GM18868 (cell line): ENCODE measurements around the gene RMDN2.

Source experiments
- ATAC-seq: cut with Tn5 transposase; IDR thresholded peaks from one replicate; pipeline ENCODE4 v1.9.1; 2021; ENCODE audit warnings: mild to moderate bottlenecking, moderate library complexity; ENCODE audit not compliant: unreplicated experiment

The RMDN2 gene

DNA sequence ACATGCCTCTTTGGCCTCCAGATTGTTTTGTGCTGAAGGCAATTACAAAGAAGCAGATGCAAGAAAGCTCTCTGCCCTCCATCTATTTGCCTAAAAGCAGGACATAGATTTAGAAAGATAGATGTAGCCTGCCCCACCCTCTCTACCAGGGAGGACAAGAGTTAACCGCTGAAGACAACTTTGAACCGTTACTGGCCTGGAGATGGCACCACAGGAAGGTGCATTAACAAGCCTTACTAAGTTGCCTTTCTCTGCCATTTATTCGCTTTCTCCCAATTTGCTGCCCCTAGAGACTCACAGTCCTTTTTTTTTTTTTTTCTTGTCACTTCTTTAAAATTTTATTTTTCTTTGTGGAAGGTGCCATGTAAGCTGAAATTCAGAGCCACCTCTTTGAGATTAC, 28.8 kb upstream of the RMDN2 start:
- no peak for ATAC-seq

DNA sequence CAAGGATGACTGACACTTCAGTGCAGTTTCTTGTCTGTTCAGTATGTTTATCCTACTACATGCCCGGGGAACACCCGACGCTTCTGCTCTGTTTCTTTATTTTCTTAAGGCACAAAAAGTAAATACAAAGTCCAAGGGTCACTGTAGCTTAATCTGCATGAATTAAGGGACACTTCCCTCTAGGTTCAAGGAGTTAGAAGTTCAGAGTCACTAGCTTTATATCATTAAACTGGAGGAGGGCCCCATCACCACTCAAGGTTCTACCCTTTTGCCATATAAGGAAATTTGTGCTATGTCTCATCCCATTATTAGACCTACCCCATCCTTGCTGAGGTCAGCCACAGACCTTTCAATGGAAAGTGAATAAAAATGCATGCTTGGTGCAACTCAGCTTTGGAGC, 27.6 kb upstream of the RMDN2 start:
- ATAC-seq: no peak

DNA sequence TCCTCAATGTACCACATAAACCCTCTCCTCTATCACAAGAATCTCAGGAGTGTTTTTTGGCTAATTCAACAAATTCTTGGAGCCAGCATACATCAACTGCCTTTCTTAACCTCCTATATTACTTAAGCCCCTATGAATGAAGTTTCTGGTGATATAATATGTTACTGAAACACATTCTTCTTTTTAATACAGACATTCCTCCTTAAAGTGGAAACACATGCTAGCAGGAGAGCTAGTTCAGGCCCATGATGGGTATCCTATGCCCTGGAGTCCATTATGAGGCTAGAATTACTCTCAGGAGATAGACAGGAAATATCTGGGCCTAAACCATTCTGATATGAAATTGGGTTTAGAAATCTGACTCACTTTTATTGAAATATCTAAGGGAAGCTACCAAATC, 26.6 kb upstream of the RMDN2 start:
- ATAC-seq: no peak

DNA sequence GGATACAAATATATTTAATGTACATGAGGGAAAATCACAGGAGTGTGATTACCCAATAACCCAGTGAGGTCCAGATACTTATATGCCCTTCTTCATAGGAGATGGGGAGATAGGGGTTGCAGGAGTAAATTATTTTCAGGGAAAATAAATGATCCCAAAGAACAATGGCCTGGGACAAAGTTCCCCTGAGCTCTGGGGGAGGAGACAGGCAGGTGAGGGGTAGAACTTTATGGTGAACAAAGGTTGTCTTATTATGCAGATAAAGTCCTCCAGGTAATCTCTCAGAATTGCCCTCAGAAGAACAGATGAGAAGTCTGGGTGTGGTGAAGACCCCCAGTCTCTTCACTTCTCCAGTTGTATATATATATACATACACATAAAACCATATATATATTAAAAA, 22.1 kb upstream of the RMDN2 start:
- no peak for ATAC-seq

DNA sequence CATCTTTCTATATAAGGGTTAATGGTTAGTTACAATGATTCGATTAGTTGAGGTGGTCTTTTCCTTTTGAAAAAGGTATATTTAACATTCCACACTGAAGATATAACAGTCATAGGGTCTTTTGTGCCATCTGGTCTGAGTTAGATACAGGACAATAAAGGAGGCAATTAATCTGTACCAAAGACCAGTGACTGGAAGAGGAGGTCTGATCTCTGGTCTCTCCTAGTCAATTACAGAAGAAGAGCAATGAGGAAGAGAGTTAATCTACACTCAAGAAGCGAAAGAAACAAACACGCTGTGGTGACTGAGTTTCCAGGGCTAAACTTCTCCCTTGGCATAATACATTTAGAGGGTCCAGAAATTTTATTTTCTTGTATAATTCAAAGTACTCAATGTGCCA, 20.7 kb upstream of the RMDN2 start:
- ATAC-seq: no peak

DNA sequence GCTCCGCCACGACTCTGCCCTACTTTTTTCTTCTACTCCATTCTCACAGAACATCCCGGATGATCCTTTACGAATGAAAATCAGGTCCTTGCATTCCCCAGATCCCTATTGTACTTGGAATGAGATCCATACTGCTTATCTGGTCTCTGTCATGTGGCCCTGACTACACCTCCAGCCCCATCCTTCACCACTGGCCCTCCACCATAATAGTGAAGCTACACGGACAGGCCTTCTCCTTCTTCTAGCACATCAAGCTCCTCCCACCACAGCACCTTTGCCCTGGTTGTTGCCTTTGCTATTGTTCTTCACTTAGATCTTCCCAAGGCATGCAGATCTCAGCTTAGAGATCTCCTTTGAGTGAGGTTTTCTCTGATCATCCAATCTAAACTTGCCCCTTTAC, 20.1 kb upstream of the RMDN2 start:
- no peak for ATAC-seq

DNA sequence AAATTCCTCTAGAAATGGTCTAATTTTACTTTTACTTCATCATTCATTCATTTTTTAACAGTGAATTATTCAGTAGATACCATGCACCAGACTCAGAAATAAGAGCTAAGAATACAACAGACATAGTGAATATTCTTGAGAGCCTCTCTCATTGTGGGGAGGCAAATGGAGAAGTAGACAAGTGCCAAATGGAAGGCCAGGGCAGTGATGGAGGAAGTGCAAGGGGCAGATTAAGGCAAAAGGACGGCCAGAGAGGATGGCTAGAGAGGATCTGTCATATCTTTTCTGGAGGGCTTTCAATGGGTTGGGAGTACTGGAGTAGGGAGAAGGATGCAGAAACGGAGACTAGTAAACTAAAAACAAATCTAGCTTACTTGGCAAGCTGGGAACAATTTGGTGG, 19.0 kb upstream of the RMDN2 start:
- no peak for ATAC-seq

DNA sequence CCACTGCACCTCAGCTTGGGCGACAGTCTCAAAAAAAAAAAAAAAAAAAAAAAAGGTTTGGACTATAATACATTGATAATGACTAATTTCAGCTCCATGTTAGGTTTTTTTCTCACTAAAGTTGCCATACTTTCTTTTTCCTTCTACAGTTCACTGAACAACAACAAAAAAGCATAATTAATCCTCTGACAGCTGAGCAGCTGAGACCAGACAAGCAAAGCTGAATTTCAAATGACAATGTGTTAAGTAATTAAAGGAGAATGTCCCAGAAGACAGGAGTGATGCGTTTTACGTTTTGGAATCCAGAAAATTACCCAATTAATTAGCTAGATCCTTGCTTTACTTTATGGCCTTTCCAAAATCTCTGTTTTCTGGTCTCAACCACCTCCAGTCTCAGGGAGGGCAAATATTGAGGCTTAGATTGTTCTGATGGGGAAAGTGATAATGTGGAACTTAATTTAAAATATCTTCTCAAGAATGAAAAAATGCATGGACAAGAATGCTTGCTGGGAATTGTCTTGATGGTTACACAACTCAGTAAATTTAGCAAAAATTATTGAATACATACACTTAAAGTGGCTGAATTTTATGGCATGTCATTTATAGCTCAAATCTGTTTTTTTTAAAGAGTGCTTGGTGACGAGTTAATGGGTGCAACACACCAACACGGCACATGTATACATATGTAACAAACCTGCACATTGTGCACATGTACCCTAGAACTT, 17.4 kb upstream of the RMDN2 start:
- ATAC-seq: no peak

DNA sequence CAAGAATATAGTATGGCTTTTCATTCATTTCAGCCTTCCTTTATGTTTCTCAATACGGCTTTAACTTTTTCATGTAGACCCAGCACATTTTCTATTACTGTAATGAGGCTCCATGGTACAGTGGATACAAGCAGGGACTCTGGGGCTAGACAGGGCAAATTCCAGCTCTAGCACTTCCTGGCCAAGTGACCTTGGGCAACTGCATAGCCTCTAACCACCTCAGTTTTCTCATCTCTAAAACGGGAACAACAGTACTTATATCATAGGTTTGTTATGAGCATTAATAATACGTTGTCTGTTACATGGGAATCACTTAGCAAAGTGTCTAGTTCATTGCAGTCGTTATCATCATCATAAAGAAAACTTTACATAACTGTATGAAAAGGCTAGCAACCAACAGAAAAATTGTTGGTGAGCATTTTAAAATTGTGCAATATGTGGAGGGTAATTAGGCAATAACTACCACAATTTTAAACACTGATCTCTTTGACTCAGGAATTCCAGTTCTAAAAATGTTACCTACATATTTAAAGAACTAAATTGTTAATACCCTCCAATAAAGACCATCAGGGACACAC, 13.7 kb upstream of the RMDN2 start:
- ATAC-seq: no peak

DNA sequence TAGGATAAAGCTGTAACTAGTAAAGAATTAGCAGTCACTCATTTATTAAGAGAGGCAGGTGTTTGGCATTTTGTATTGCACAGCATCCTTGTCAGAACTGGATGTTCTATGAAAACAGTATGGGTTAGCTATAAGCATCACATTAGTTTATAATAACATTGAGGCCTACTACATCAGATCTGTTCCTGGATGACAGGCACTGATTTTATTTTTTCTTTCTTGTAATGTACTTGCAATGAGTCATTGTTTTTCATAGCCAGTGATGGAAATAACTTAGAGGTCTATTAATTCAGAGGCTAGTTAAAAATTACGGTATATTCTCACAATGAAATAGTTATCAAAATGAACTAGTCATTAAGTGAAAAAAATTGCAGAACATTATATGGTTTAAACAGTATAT, 13.0 kb upstream of the RMDN2 start:
- ATAC-seq: no peak

DNA sequence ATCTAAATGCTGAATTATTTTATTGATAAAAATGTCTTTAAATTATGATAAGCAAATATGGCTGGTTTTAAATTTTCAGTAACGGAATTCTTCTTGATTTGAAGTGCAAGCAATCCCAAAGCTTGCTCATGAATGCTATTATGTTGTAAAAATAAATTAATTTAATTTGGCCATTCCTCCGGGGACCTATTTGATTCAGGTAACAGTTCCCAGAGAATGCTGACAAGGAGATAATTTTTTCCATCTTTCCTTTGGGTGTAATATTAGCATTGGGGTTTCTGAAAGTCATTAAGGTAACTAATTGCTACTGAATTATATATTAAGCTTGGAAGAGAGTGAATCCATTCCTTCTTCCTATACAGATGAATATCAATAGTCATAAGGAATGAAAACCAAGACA, 12.5 kb upstream of the RMDN2 start:
- no peak for ATAC-seq

DNA sequence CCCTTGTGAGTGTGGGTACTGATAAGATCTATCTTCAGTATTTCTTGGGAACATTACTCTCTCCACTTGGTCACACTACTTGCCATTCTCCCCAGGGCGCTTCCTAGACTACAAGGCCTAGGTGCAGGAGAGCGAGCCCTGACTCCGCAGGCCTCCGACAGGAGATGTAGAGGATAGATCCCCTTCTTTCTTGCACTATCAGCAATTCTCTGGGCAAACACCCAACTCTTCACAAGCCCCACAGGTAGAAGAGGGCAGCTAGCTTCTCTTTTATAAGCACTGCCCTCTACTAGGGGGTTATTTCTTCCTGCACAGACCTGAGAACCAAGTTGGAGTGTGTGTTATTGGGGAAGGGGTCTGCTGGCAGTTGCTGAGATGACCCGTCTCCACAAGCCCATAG, 10.7 kb upstream of the RMDN2 start:
- no peak for ATAC-seq

DNA sequence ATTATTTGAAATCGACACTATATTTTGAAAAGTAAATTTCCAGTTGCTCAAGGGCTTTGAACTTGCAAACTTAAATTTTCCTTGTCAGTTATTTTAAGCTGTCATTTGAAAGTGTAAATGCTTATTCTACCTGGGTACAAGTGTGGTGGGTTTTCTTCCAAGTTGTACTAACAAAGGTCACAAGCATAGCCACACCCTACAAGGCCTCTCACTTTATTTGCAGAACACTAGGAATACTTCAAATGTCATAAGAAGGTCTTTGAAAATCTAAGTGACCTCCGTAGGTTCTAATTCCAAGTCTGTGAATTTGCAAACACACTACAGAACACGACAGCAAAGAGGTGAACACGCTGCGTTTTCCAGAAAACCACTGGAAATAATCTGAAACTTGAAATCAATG, 9.3 kb upstream of the RMDN2 start:
- ATAC-seq: no peak

DNA sequence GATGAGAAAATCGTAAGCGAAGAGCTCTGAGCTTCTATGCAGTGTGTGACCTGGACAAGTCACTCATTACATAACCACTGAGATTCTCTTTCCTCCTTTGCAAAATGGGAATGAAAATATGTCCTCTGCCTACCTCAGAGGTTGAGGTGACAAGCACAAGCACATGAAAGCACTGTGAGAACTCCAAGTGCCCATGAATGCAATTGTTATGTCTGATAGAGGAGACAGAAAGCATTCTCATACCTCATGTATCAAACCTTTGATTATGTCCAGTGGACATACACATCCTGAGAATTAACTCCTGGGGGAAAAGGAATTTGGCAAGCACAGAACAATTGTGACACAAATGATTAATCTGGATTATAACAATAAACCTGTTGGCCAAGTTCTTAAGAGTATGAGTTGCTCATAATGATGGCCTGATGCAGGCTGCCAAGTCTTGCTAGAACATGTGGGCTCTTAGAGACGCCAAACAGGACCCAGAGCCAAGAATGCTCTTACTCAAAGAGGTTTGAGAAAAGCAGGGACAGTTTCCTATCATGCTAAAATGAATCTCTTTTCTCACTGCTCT, 8.5 kb upstream of the RMDN2 start:
- no peak for ATAC-seq

DNA sequence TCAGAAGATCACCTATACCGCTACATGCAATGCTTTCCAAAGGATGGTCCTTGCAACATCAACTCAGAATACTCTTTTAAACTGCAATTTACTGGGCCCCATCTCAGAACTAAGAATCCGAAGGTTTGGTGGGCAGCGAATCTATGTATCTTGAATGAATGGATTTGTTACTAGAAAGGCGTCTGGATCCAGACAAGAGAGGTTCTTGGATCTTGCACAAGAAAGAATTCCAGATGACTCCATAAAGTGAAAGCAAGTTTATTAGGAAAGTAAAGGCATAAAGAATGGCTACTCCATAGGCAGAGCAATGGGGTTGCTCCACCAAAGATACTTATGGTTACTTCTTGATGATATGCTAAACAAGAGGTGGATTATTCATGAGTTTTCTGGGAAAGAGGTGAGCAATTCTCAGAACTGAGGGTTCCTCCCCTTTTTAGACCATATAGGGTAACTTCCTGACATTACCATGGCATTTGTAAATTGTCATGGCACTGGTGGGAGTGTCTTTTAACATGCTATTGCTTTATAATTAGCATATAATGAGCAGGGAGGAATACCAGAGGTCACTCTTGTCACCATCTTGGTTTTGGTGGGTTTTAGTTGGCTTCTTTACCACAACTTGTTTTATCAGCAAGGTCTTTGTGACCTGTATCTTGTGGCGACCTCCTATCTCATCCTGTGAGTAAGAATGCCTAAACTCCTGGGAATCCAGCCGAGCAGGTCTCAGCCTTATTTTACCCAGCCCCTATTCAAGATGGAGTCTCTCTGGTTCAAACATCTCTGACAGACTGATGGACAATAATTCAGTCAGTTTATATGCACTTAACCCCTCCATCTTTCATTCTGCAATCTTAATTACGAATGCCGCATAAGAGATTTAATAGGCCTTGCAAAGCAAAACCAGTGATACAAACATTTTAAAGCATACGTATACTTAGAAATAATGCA, 7.5 kb upstream of the RMDN2 start:
- ATAC-seq: no peak

DNA sequence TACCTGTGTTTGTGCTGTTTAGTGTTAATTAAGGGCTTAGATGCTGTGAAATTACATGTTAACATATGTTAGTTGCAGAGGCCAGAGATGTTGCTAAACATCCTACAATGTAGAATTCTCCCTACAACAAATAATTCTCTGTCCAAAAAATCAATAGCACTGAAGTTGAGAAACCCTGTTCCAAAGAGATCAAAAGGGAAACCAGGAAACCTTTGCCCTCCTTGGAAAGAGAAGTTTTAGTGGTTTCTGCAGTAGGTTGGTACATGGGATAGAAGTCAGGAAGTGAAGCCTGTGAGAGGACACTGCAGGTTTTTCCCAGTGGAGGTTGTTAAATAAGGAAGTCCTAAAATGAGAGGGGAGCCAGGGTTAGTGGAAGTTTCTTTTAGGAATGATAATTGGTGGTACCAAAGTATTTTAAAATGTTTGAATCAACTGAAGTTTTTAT, 6.3 kb upstream of the RMDN2 start:
- ATAC-seq: no peak

DNA sequence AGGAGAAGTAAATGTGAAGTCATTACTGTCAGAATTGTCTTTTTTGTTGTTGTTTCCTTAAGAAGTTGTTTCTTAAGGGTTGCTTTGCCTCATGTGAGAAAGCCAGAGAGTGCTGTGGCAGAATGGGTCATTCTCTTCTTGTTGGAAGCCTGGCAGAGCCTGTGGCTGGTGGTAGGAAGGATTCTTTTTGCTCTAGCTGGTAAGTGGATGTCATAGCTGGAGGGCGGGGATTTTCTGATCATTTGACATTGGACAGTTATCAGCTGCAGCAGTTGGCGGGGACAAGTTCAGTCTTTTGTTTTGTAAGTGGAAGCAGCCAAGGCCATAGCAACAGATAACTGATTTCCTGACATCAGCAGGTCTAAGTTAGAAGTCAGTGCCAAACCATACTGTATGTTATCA, 5.5 kb upstream of the RMDN2 start:
- ATAC-seq: no peak

DNA sequence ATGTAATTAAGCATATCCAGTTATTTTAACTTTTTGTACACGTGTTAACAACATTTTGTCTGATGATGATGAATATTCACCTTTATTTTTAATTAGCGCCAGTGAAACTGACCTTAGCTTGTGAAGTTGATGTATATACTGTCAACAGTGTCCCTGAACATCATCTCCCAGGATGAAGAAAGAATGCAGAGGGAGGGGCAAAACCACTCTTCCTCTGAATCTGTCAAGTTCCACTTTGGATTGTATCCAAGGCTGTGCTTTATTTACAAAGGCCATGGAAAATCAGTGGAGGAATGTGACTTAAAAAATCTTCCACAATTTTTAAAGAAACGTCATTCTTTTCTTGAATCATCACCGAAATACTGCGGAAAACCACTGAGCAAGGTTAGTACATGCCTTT, 4.5 kb upstream of the RMDN2 start:
- no peak for ATAC-seq

DNA sequence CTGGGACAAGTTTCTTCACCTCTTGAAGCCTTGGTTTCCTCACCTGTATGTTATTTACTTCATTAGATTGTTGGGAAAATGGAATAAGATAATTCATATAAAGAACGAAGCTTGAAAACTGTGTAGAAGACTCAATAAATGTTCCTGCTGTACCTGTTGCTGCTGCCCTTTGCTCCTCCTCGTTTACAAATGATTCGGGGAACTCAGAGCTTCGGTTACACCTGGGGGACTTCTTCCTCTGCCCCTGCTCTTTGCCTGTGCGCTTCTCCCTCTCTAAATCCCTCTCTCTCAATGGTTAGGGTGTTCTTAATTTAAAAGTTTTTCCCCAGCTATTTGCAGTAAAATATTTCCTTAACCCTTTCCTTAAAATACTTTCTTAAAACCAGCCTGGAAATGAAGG, 3.3 kb upstream of the RMDN2 start:
- ATAC-seq: no peak

DNA sequence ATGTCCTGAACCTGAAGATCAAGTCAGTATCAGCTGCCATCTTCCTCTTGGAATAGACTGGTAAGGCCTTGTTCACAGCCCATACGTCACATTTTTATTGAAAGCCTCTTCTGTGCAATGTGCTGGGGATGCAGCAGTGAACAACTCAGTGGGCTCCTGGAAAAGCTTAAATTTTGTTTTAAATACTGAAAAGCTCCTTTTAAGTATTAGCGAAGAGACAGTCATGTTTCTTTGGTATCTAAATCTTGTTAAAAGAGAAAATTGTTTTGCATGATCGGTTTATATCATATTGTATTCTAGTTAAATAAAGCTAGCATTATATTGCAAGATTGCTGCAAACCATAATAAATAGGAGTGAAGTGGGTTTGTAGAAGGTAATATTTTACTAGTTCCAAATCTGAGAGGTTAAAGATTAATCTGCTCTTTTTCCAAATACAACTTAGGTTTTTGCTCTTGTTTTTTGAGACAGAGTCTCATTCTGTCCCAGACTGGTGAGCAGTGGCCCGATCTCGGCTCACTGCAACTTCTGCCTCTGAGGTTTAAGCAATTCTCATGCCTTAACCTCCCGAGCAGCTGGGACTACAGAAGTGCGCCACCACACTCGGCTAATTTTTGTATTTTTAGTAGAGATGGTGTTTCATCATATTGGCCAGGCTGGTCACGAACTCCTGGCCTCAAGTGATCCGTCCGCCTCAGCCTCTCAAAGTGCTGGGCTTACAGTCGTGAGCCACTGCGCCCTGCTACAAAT, 1.6 kb upstream of the RMDN2 start:
- no peak for ATAC-seq

DNA sequence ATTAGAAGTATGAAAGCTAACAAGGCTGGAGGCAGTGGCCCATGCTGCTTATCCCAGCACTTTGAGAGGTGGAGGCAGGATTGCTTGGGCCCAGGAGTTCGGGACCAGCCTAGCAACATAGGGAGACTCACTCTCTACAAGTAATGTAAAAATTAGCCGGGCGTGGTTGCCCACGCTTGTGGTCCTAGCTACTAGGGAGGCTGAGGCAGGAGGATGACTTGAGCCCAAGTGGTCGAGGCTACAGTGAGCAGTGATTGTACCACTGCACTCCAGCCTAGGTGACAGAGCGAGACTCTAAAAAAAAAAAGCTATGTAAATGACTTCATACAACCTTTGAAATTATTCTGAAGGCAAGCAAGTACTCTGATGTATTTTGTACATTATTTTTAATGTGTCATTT, 1.5 kb downstream of the RMDN2 start:
- ATAC-seq: no peak
